SK-N-SH (cell line): ENCODE measurements around the gene STARD8.

Experiments used
- CTCF ChIP-seq: fragments of 200-600 bp; sonication (generic); IDR thresholded peaks from 2 replicates; pipeline ENCODE4 v1.6.1; 2017; ENCODE audit warnings: antibody characterized with exemption, mild to moderate bottlenecking, moderate library complexity
- USF1 ChIP-seq: IDR thresholded peaks from 2 replicates; pipeline ENCODE4 v1.4.0; 2012; ENCODE audit warnings: low read depth, borderline replicate concordance
- YY1 ChIP-seq: IDR thresholded peaks from 2 replicates; pipeline ENCODE4 v1.4.0; 2012; ENCODE audit warnings: low read depth, mild to moderate bottlenecking
- ZBTB33 ChIP-seq: IDR thresholded peaks from 2 replicates; pipeline ENCODE4 v1.4.0; 2012; ENCODE audit warnings: low read depth, borderline replicate concordance

GRCh38 chrX:68697465-68698125 is 50.1 kb downstream of the STARD8 start:
- TF ChIP-seq CTCF (no peak), USF1 (no peak), YY1 (no peak), ZBTB33 (no peak)
